SH-SY5Y (cell line): ENCODE data around the gene CCSER2.

ENCODE experiments used
- GATA2 ChIP-seq: IDR thresholded peaks from 2 replicates; pipeline ENCODE4 v1.6.1; 2011; ENCODE audit warnings: mild to moderate bottlenecking, low read depth, low read length
- GATA3 ChIP-seq: IDR thresholded peaks from 2 replicates; pipeline ENCODE4 v1.6.1; 2011; ENCODE audit warnings: low read depth, mild to moderate bottlenecking, low read length, moderate library complexity

DNA sequence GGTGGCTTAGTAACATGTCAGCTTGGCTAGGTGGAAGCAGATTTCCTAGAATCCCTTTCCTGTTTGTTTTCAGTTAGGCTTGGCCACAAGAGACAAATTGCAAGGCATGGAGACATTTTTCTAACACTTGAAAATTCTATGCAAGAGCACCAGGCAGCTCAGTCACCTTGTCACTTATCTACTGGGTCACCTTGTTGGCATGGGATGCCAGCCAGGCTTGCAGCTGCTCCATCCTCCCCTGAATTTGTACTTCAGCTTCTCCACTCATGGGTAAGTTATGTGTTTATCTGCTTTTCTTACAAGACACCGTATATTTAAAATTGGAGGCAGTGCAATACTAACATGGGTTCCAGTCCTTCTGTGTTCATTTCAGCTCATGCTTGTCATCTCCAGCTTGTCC is 40.2 kb upstream of the CCSER2 start:
- TF ChIP-seq GATA2 (no peak), GATA3 (no peak)
